Measurements from ENCODE around the gene PXN.
"Not testable (repeated sequence)": the region's sequence is repeated elsewhere in the genome, so short reads cannot be mapped to it uniquely, and the experiment has no call there.

PXN gene

GRCh38 chr12:120224304-120225199 is 41.0 kb downstream of the PXN start:
- DNase-seq = no peak

GRCh38 chr12:120223458-120224303 is 41.8 kb downstream of the PXN start:
- DNase-seq = no peak

- no peak for DNase-seq
These were observed 43.2 kb downstream of the PXN start for GRCh38 chr12:120222288-120222832.

- no peak for DNase-seq
These were observed 44.0 kb downstream of the PXN start for GRCh38 chr12:120221576-120221900.

GRCh38 chr12:120220838-120221575 is 44.5 kb downstream of the PXN start:
- DNase-seq = no peak

GRCh38 chr12:120218680-120219606 is 46.6 kb downstream of the PXN start:
- DNase-seq = no peak

DNA sequence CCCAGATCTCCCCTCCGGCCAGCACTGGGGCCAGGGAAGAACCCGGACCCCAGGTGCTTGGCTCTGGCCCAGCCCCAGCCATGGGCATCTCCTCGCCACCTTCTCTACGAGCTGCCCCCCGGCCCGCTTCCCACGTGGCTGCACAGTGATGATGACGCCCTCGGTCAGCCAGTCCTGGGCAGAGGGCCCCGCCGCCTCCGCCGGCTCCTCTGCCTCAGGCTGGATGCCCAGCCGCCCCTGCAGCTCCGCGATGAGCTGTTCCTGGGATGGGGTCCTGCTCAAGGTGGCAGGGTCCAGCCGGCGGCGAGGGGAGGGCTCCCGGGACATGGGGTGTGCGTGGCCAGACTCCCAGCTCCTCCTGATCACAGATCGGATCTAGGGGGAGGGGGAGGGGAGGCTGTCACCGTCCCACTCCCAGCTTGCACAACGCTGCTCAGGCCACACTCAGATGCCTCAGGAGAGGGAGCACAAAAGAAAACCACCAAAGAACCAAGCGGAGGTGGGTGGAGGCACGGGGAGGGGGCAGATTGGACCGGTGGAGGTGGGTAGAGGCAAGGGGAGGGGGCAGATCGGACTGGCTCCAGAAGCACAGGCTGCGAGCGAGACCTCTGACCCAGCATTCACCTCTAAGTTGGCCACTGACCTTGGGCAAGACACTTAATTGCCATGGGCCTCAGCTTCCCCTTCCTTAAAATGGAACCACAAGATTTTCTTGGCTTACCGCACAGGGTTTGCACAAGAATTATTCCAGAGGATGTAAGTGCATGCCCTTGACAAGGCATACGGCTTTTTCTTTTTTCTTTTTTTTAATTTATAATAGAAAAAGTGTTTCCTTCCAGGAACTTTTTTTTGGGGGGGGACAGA is 48.6 kb downstream of the PXN start:
- DNase-seq = no peak

DNA sequence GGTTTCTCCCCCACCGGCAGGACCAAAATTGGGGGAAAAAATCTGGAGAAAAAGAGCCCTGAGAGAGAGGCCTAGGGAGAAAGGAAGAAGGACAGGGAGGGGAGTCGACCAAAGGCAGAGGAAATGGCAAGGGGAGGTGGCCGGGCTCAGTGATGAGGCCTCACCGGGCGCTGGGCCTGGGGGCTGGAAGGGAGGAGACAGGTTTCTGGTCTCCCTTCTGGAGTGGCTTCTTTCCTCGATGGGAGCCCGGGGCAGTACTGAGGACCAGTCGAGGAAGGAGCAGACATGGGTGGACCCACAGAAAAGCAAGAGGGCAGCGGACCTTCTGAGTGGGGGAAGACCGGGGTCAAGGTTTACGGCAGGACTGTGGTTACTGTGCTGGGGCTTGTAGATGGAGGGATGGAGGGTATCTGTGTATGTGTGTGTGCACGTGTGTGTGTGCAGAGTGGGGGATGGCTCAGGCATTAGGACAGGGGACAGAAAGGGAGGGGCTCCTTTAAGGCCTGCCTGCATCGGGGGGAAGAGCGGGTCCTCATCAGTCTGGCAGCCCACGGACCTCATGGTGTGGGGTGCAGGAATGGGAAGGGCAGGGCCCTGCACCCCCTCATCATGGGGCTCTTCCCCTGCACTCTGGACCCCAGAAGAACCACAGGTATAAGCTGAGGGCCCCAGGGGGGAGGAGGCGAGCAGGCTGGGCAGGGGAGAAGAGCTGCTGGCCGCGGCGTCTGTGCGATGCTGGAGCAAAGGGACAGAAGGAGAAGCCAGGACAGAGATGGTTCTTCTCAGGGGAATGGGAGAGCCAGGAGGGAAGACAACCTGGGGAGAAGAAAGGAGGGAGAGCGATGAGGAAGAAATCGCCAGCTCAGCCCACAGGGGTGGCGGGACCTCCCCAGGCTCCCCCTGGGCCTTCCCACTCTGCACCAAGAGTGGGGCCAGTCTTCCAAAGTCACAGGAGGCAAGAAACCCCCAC is 49.5 kb downstream of the PXN start:
- no peak for DNase-seq

DNA sequence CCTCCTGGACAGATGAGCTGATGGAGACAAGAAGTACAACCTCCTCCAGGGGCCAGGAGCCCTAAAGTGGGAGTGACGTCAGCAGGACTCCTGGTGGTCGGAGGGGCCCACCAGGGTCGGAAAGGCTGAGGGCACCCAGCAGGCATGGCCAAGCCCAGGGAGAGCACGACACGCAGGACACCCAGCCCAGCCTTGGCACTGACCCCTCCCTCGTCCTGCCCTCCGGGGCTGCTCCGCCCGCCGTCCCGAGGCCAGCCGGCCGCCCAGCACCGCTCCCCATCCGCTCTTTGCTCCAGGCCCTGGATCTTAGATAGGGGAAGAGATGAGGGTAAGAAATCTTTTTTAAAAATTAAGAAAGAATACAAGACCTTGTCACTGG is 50.2 kb downstream of the PXN start:
- DNase-seq = no peak

DNA sequence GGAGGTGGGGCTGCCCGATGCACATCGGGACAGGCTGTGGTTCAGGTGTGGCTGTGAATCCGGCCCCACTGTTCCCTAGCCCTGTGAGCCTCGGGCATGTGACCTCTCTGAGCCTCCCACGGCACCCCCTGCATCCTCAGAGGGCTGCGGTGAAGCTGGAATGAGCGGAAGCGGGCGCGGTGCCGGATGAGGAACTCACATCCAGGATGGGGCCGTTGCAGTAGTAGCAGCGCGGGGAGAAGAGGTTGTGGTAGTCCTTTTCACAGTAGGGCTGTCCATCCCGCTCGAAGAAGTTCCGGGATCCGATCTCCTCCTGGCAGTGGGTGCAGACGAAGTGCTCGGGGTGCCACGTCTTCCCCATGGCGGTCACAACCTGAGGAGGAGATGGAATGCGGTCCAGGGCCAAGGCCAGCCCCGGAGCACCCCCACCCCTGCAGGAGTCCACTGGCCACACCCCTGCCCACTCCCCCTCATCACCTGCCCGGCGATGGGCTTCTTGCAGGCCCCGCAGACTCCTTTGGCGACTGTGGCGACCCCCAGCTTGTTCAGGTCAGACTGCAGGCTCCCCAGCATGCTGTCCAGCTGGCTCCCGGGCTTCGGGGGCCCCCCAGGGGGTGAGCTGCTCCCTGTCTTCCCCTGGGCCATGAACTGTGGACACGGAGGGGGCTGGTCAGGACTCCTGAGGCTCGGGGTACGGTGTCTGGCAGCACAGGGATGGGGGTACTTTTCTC is 50.7 kb downstream of the PXN start:
- DNase-seq = no peak

GRCh38 chr12:120213758-120214157 is 51.8 kb downstream of the PXN start:
- DNase-seq = no peak

- DNase-seq = not testable (repeated sequence)
These were observed 52.3 kb downstream of the PXN start for GRCh38 chr12:120213182-120213581.

DNA sequence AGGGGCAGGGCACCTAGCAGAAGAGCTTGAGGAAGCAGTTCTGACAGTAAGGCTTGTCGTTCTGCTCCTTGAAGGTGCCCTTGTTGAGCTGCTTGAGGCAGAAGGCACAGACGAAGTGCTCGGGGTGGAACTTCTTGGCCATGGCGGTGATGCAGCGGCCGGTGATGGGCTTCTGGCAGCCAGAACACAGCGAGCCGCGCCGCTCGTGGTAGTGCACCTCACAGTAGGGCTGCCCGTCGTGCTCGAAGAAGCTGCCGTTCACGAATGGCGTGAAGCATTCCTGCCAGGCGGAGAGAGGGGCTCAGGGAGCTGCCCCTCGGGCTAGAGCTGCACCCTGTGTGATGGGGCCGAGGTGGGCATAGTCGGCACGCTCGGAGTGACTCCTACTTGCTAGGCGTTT is 53.2 kb downstream of the PXN start:
- DNase-seq = no peak

GRCh38 chr12:120211904-120212283 is 53.6 kb downstream of the PXN start:
- no peak for DNase-seq

DNA sequence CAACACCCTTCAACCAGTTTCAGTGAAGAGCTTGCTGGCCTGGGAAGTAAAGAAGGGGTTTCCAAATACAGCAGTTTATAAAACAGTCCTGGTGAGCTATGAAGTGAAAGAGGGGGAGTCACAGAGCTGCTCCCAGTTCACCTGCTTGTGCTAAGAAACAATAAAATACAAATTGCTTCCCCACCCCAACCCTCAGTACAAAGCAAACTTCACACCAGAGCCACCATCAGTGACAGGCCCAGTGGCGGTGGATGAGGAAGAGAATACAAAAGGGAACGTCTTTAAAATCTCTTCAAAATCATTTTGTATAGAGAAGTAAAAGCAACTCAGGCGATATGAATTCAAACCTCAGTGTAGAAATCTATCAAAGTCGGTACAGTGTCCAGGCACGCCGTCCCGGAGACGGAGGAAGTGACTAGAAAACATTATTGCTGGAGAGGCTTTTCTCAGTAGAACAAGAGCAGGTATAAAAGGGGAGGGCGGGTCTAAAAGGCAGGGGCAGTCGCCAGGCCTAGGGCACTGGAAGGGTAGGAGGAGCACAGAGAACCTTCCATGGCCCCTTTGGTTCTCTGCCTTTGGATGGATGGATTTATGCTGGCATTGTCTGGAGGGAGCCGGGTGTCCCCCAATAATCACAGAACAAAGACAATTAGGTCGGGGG is 54.2 kb downstream of the PXN start:
- DNase-seq = no peak

GRCh38 chr12:120209851-120210250 is 55.7 kb downstream of the PXN start:
- no peak for DNase-seq

- no peak for DNase-seq
These were observed 58.3 kb downstream of the PXN start for GRCh38 chr12:120207227-120207626.

DNA sequence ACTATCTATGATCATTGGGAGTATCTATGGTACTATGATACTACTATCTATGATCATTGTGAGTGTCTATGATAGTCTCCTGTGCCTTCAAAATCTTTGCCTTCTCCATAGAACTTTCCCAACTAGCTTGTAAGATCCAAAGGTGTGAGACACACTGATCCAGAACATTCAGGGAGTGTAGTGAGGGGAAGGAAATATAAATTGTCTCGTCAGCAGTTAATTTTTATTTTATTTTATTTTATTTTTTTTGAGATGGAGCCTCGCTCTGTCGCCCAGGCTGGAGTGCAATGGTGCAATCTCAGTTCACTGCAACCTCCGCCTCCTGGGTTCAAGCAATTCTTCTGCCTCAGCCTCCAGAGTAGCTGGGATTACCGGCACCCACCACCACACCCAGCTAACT is 58.7 kb downstream of the PXN start:
- DNase-seq = not testable (repeated sequence)
